Measurements from ENCODE around the gene SULT1E1. TPM values are rescaled to one million over a fixed set of nuclear protein-coding genes. Genes with fewer than 3 reads are reported as not detected.

The SULT1E1 gene
- total and polyA plus RNA-seq, 2 experiments from 2014 or later: not detected

DNA sequence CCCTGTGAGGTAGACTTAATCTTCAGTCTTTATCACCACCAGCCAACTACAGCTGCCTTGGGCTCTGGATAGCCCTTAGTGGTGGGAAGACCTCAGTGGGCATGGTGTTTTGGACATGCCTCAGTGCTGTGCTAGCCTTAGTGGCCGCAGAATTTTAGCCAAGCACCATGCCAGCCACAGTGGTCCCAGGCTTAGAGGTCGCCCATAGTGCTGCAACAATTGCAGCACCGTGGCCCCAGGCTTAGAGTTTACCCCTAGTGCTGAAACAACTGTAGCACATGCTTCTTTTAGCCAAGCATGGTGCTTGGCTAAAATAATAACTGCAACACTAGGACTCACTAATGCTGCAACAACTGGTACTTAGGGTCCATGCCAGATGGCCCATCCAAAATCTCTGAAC is 60.6 kb downstream of the SULT1E1 start:
- Histone ChIP-seq H3K27ac (ENCODE audit: low read depth) (no peak overlapping the region), H3K4me2 (no peak overlapping the region), H2AFZ (no peak overlapping the region), H3K36me3 (ENCODE audit: insufficient read depth) (no peaks in the 10 kb centered on the region), H3K27me3 (ENCODE audit: insufficient read depth) (no peaks in the 10 kb centered on the region), H3F3A (replicated peaks; ENCODE audit: low read depth) (no peaks in the 10 kb centered on the region), H3K4me1 (ENCODE audit: insufficient read depth) (no peaks in the 10 kb centered on the region), H3K79me2 (replicated peaks; ENCODE audit: insufficient read depth) (no peaks in the 10 kb centered on the region), H3K9me2 (ENCODE audit: insufficient read depth) (no peaks in the 10 kb centered on the region), H4K20me1 (replicated peaks; ENCODE audit: insufficient read depth) (no peaks in the 10 kb centered on the region), H3K4me3 (no peak overlapping the region)
- Mint-ChIP-seq H3K36me3 (ENCODE audit: low read depth) (no peaks in the 10 kb centered on the region), H3K4me1 (no peaks in the 10 kb centered on the region), H3K4me3 (no peak overlapping the region), H3K9me3 (no peaks in the 10 kb centered on the region), H3K27ac (no peak overlapping the region), H3K27me3 (ENCODE audit: insufficient read depth, low read depth, poor library complexity) (no peaks in the 10 kb centered on the region)
- TF ChIP-seq POLR2AphosphoS5 (IDR thresholded peaks at IDR 0.05; ENCODE audit: low read depth): no peak
- no peak for TF ChIP-seq EZH2 (IDR thresholded peaks at IDR 0.05; ENCODE audit: low read depth, unreplicated experiment)
- TF ChIP-seq JUNB (IDR thresholded peaks at IDR 0.05; ENCODE audit: unreplicated experiment): no peak
- TF ChIP-seq REST (IDR thresholded peaks at IDR 0.05; ENCODE audit: unreplicated experiment): no peak
- TF ChIP-seq ZNF462 (CRISPR knock-in tag; IDR thresholded peaks at IDR 0.05): no peak
- TF ChIP-seq NANOG (IDR thresholded peaks at IDR 0.05; ENCODE audit: borderline replicate concordance): no peak
- TF ChIP-seq ETS1 (IDR thresholded peaks at IDR 0.05): no peak
- no peak for TF ChIP-seq ZNF114 (CRISPR knock-in tag; IDR thresholded peaks at IDR 0.05)
- no peak for TF ChIP-seq ZNF331 (CRISPR knock-in tag; IDR thresholded peaks at IDR 0.05; ENCODE audit: low read depth)
- TF ChIP-seq CREB1 (CRISPR knock-in tag; IDR thresholded peaks at IDR 0.05; ENCODE audit: low read depth): no peak
- TF ChIP-seq, protein P1, sequence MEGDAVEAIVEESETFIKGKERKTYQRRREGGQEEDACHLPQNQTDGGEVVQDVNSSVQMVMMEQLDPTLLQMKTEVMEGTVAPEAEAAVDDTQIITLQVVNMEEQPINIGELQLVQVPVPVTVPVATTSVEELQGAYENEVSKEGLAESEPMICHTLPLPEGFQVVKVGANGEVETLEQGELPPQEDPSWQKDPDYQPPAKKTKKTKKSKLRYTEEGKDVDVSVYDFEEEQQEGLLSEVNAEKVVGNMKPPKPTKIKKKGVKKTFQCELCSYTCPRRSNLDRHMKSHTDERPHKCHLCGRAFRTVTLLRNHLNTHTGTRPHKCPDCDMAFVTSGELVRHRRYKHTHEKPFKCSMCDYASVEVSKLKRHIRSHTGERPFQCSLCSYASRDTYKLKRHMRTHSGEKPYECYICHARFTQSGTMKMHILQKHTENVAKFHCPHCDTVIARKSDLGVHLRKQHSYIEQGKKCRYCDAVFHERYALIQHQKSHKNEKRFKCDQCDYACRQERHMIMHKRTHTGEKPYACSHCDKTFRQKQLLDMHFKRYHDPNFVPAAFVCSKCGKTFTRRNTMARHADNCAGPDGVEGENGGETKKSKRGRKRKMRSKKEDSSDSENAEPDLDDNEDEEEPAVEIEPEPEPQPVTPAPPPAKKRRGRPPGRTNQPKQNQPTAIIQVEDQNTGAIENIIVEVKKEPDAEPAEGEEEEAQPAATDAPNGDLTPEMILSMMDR (conservative IDR thresholded peaks at IDR 0.05; ENCODE audit: low read depth in 2 of 2): no peak
- TF ChIP-seq STAT1 (IDR thresholded peaks at IDR 0.05; ENCODE audit: unreplicated experiment): no peak
- no peak for TF ChIP-seq EZH2phosphoT487 (IDR thresholded peaks at IDR 0.05; ENCODE audit: unreplicated experiment)
- ATAC-seq: no peak; the same call in 2 of the 3 replicates
- no peak for DNase-seq (ENCODE audit: low spot score)

Measured in GM23338 (cell line).